ENCODE measurements around the gene DSTN.

Gene DSTN
- 36.8 to 62.2 (median 40.5) reads per million in 3 donors for total RNA-seq

DNA sequence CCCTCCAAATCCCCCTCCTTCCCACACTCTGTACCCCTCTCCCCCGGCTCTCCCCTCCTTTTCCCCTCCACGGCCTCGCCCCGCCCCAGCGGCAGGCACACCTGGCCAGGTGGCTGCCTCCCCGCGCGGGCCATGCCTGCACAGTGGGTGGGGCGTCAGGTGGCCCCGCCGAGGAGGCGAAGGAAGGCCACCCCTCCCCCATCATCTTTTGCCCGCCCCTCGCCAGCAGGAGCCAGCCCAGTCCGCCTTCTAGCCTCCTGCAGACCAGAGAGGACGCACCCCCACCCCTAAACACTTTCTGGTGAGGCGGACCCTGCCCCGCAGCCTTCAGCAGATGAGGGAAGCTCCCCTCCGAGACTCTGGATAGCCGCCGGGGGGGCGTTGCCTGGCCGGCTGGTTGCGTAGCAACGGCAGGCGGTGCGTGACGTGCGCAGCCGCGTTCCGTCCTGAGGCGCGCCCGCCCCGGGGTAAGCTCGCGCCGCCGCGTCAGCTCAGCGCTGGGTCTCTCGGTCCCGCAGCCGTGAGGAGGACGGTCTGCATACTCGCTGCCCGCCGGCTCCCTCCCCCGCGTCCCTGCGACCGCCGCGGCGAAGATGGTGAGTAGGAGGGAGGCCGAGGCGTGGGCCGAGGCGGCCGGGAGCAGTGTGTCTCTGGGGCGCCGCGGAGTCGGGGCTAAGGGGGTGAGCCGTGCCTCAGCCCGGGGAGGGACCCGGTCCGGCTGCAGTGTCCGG, at the start of gene DSTN:
Gene DSTN (plus strand): TSS at position 460 of the 731 bp plus-strand sequence. CDS start 134 bp downstream, at position 594.
- no peaks in the 10 kb centered on the region for H3K27me3 ChIP-seq (replicated peaks; ENCODE audit: control insufficient read depth, insufficient read depth, low read length, poor library complexity, severe bottlenecking)
- no peaks in the 10 kb centered on the region for H3K36me3 ChIP-seq (ENCODE audit: control insufficient read depth, insufficient read depth, low read length)
- H3K4me3 ChIP-seq (ENCODE audit: insufficient read depth, low read depth, low read length, poor library complexity, severe bottlenecking), result peak within 1 kb of the TSS; percentile 92
- peaks cover 7% of the 10 kb centered on the region for H3K4me1 ChIP-seq (ENCODE audit: control insufficient read depth, insufficient read depth, low read length, poor library complexity, severe bottlenecking)
- peak; percentile 76 to 80 (median 80) for DNase-seq
- peak within 1 kb of the TSS; percentile 75 for H3K27ac ChIP-seq (ENCODE audit: insufficient read depth, low read length, poor library complexity, severe bottlenecking)
- H3K9me3 ChIP-seq (ENCODE audit: control insufficient read depth, low read length), result no peaks in the 10 kb centered on the region

GRCh38 chr20:17520583-17520982, 49.3 kb upstream of the DSTN start:
- Histone ChIP-seq H3K27ac (ENCODE audit: insufficient read depth, low read length, poor library complexity, severe bottlenecking) (no peak overlapping the region), H3K36me3 (ENCODE audit: control insufficient read depth, insufficient read depth, low read length) (no peaks in the 10 kb centered on the region), H3K4me3 (ENCODE audit: insufficient read depth, low read depth, low read length, poor library complexity, severe bottlenecking) (no peak overlapping the region), H3K27me3 (replicated peaks; ENCODE audit: control insufficient read depth, insufficient read depth, low read length, poor library complexity, severe bottlenecking) (no peaks in the 10 kb centered on the region), H3K4me1 (ENCODE audit: control insufficient read depth, insufficient read depth, low read length, poor library complexity, severe bottlenecking) (no peaks in the 10 kb centered on the region), H3K9me3 (ENCODE audit: control insufficient read depth, low read length) (no peaks in the 10 kb centered on the region)
- no peak for DNase-seq

- Histone ChIP-seq H3K4me3 (ENCODE audit: insufficient read depth, low read depth, low read length, poor library complexity, severe bottlenecking) (no peak overlapping the region), H3K36me3 (ENCODE audit: control insufficient read depth, insufficient read depth, low read length) (no peaks in the 10 kb centered on the region), H3K27me3 (replicated peaks; ENCODE audit: control insufficient read depth, insufficient read depth, low read length, poor library complexity, severe bottlenecking) (no peaks in the 10 kb centered on the region), H3K9me3 (ENCODE audit: control insufficient read depth, low read length) (no peaks in the 10 kb centered on the region), H3K4me1 (ENCODE audit: control insufficient read depth, insufficient read depth, low read length, poor library complexity, severe bottlenecking) (no peaks in the 10 kb centered on the region), H3K27ac (ENCODE audit: insufficient read depth, low read length, poor library complexity, severe bottlenecking) (no peak overlapping the region)
- DNase-seq, result no peak
These were observed 47.3 kb upstream of the DSTN start for GRCh38 chr20:17522528-17522927.

DNA sequence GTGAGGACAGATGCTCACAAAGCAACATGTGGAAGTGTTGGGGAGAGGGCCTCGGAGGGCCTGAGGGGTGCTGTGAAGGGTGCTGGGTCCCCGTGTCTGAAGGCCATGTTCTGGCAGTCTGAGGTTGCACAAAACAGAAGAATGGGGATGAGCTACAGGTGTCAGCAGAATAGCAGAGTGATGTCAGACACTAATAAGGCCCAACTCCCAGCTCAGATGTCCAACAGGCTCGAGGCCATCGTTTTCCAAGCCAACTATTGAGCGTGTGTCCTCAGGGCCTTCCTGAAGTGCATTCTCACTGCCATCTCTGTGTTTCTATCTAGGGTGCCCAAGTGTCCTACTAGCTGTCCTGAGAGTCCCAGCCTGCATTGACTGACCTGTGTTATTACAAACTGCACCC, 46.5 kb upstream of the DSTN start:
- Histone ChIP-seq H3K27ac (ENCODE audit: insufficient read depth, low read length, poor library complexity, severe bottlenecking) (no peak overlapping the region), H3K27me3 (replicated peaks; ENCODE audit: control insufficient read depth, insufficient read depth, low read length, poor library complexity, severe bottlenecking) (no peaks in the 10 kb centered on the region), H3K36me3 (ENCODE audit: control insufficient read depth, insufficient read depth, low read length) (no peaks in the 10 kb centered on the region), H3K4me1 (ENCODE audit: control insufficient read depth, insufficient read depth, low read length, poor library complexity, severe bottlenecking) (no peaks in the 10 kb centered on the region), H3K9me3 (ENCODE audit: control insufficient read depth, low read length) (no peaks in the 10 kb centered on the region), H3K4me3 (ENCODE audit: insufficient read depth, low read depth, low read length, poor library complexity, severe bottlenecking) (no peak overlapping the region)
- no peak for DNase-seq

- Histone ChIP-seq H3K27ac (ENCODE audit: insufficient read depth, low read length, poor library complexity, severe bottlenecking) (no peak overlapping the region), H3K4me3 (ENCODE audit: insufficient read depth, low read depth, low read length, poor library complexity, severe bottlenecking) (no peak overlapping the region), H3K27me3 (replicated peaks; ENCODE audit: control insufficient read depth, insufficient read depth, low read length, poor library complexity, severe bottlenecking) (no peaks in the 10 kb centered on the region), H3K4me1 (ENCODE audit: control insufficient read depth, insufficient read depth, low read length, poor library complexity, severe bottlenecking) (no peaks in the 10 kb centered on the region), H3K36me3 (ENCODE audit: control insufficient read depth, insufficient read depth, low read length) (no peaks in the 10 kb centered on the region), H3K9me3 (ENCODE audit: control insufficient read depth, low read length) (no peaks in the 10 kb centered on the region)
- DNase-seq, result no peak
These were observed 45.3 kb upstream of the DSTN start for GRCh38 chr20:17524560-17524959.

DNA sequence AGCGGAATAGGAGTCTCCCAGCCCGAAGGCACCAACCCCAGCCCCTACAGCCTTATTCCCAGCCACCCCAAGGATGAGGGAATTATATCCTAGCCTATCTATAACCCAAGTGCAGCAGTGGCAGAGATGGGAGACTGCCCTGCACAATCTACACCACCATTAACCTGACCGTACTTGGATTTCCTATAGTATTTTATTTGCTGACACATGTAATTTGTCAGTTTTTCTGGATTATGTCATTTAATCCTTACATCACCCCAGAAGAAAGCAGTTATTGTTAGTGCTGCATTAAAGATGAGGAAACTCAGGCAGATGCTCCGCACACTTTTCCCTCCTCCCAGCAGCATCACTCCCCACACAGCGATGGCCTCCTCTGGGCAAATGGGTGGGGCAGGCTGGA, 44.7 kb upstream of the DSTN start:
- H3K36me3 ChIP-seq (ENCODE audit: control insufficient read depth, insufficient read depth, low read length), result no peaks in the 10 kb centered on the region
- DNase-seq, result no peak
- H3K27ac ChIP-seq (ENCODE audit: insufficient read depth, low read length, poor library complexity, severe bottlenecking), result no peak overlapping the region
- H3K9me3 ChIP-seq (ENCODE audit: control insufficient read depth, low read length), result no peaks in the 10 kb centered on the region
- no peaks in the 10 kb centered on the region for H3K27me3 ChIP-seq (replicated peaks; ENCODE audit: control insufficient read depth, insufficient read depth, low read length, poor library complexity, severe bottlenecking)
- H3K4me3 ChIP-seq (ENCODE audit: insufficient read depth, low read depth, low read length, poor library complexity, severe bottlenecking), result no peak overlapping the region
- no peaks in the 10 kb centered on the region for H3K4me1 ChIP-seq (ENCODE audit: control insufficient read depth, insufficient read depth, low read length, poor library complexity, severe bottlenecking)

- Histone ChIP-seq H3K9me3 (ENCODE audit: control insufficient read depth, low read length) (no peaks in the 10 kb centered on the region), H3K27me3 (replicated peaks; ENCODE audit: control insufficient read depth, insufficient read depth, low read length, poor library complexity, severe bottlenecking) (no peaks in the 10 kb centered on the region), H3K4me1 (ENCODE audit: control insufficient read depth, insufficient read depth, low read length, poor library complexity, severe bottlenecking) (no peaks in the 10 kb centered on the region), H3K27ac (ENCODE audit: insufficient read depth, low read length, poor library complexity, severe bottlenecking) (no peak overlapping the region), H3K4me3 (ENCODE audit: insufficient read depth, low read depth, low read length, poor library complexity, severe bottlenecking) (no peak overlapping the region), H3K36me3 (ENCODE audit: control insufficient read depth, insufficient read depth, low read length) (no peaks in the 10 kb centered on the region)
- DNase-seq, result no peak
These were observed 44.2 kb upstream of the DSTN start for GRCh38 chr20:17525650-17526049.

GRCh38 chr20:17529586-17529985, 40.3 kb upstream of the DSTN start:
- no peak for DNase-seq
- no peak overlapping the region for H3K4me3 ChIP-seq (ENCODE audit: insufficient read depth, low read depth, low read length, poor library complexity, severe bottlenecking)
- H3K36me3 ChIP-seq (ENCODE audit: control insufficient read depth, insufficient read depth, low read length), result no peaks in the 10 kb centered on the region
- H3K9me3 ChIP-seq (ENCODE audit: control insufficient read depth, low read length), result no peaks in the 10 kb centered on the region
- H3K27me3 ChIP-seq (replicated peaks; ENCODE audit: control insufficient read depth, insufficient read depth, low read length, poor library complexity, severe bottlenecking), result peaks cover 7% of the 10 kb centered on the region
- H3K27ac ChIP-seq (ENCODE audit: insufficient read depth, low read length, poor library complexity, severe bottlenecking), result no peak overlapping the region
- H3K4me1 ChIP-seq (ENCODE audit: control insufficient read depth, insufficient read depth, low read length, poor library complexity, severe bottlenecking), result peaks cover 11% of the 10 kb centered on the region

DNA sequence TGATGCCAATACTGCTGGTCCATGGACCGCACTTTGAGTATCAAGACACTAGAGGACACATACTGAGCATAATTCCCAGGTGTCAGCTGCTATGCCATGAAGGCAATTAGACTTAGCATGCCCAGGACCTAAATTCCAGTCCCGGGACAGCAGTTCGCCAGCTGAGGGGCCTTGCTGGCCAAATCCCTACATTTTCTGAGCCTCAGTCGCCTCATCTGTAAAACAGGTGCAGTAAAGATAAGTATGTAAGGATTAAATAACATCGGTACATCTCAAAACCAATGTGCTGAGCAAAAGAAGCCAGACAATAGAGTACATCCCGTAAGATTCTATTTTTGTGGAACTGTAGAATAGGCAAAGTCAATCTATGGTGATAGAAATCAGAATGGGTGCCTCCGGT, 39.7 kb upstream of the DSTN start:
- DNase-seq, result no peak
- H3K36me3 ChIP-seq (ENCODE audit: control insufficient read depth, insufficient read depth, low read length), result no peaks in the 10 kb centered on the region
- H3K4me1 ChIP-seq (ENCODE audit: control insufficient read depth, insufficient read depth, low read length, poor library complexity, severe bottlenecking), result peaks cover 11% of the 10 kb centered on the region
- H3K9me3 ChIP-seq (ENCODE audit: control insufficient read depth, low read length), result no peaks in the 10 kb centered on the region
- peaks cover 7% of the 10 kb centered on the region for H3K27me3 ChIP-seq (replicated peaks; ENCODE audit: control insufficient read depth, insufficient read depth, low read length, poor library complexity, severe bottlenecking)
- H3K27ac ChIP-seq (ENCODE audit: insufficient read depth, low read length, poor library complexity, severe bottlenecking), result no peak overlapping the region
- H3K4me3 ChIP-seq (ENCODE audit: insufficient read depth, low read depth, low read length, poor library complexity, severe bottlenecking), result no peak overlapping the region

GRCh38 chr20:17530716-17531664, 38.9 kb upstream of the DSTN start, which contains the start of gene BFSP1:
BFSP1 (minus strand) TSS chr20:17531379; CDS start chr20:17531329, 50 bp downstream.
- peaks cover 7% of the 10 kb centered on the region for H3K27me3 ChIP-seq (replicated peaks; ENCODE audit: control insufficient read depth, insufficient read depth, low read length, poor library complexity, severe bottlenecking)
- H3K4me1 ChIP-seq (ENCODE audit: control insufficient read depth, insufficient read depth, low read length, poor library complexity, severe bottlenecking), result peaks cover 11% of the 10 kb centered on the region
- peak within 1 kb of the TSS; percentile 62 for H3K4me3 ChIP-seq (ENCODE audit: insufficient read depth, low read depth, low read length, poor library complexity, severe bottlenecking)
- peak within 1 kb of the TSS; percentile 27 for H3K27ac ChIP-seq (ENCODE audit: insufficient read depth, low read length, poor library complexity, severe bottlenecking)
- H3K9me3 ChIP-seq (ENCODE audit: control insufficient read depth, low read length), result no peaks in the 10 kb centered on the region
- H3K36me3 ChIP-seq (ENCODE audit: control insufficient read depth, insufficient read depth, low read length), result no peaks in the 10 kb centered on the region
- peak in 2 of 3 donors; percentile 14 to 18 for DNase-seq

All from effector memory CD4-positive, alpha-beta T cell (primary cell).